Activated naive CD8-positive, alpha-beta T cell treated with anti-CD3 and anti-CD28 coated beads, Interleukin-2, amount 50 U/mL, for 24 hours (primary cell): ENCODE measurements around the gene CIAPIN1.
A peak's percentile ranks its signal among the peaks of the same experiment; 100 is the strongest.
"Not testable (repeated sequence)": the region's sequence is repeated elsewhere in the genome, so short reads cannot be mapped to it uniquely, and the experiment has no call there.

Experiments
- ATAC-seq: fragments of 150-1000 bp; cut with Tn5 transposase; one replicate; pipeline ENCODE4 v1.10.0; 2021
- DNase-seq: peaks from one replicate; pipeline ENCODE4 v3.0.0; 2021
- H3K27ac Mint-ChIP-seq: one replicate; pipeline ENCODE4 v1.8.0; 2021; ENCODE audit warnings: mild to moderate bottlenecking, mixed read lengths
- H3K27me3 Mint-ChIP-seq: one replicate; pipeline ENCODE4 v1.8.0; 2021; ENCODE audit warnings: mixed read lengths
- H3K36me3 Mint-ChIP-seq: one replicate; pipeline ENCODE4 v1.8.0; 2021; ENCODE audit warnings: low read depth, mixed read lengths
- H3K4me1 Mint-ChIP-seq: one replicate; pipeline ENCODE4 v1.8.0; 2021; ENCODE audit warnings: mixed read lengths
- H3K4me3 Mint-ChIP-seq: one replicate; pipeline ENCODE4 v1.8.0; 2021; ENCODE audit warnings: mild to moderate bottlenecking, moderate library complexity, mixed read lengths
- H3K9me3 Mint-ChIP-seq: one replicate; pipeline ENCODE4 v1.8.0; 2021; ENCODE audit warnings: mixed read lengths

Gene CIAPIN1

DNA sequence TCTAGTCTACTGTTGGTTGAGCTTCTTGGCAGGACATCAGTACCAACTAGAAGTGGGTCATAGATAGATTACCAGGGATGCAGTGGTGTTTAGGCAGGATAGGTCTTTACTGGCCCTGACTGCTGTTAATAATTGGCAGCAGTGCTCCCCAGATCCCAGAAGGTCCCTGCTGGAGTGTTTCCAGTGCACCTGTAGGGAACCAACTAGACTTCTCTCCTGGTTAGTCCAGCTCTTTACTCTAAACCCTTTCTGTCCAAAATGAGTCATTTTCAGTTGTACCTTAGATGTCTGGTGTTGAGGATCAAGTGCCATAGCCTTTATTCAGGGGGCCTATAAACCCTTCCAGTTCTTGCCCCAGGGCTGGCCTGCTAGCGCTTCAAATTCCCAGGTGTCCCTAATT is 24.0 kb upstream of the CIAPIN1 start:
- no peak for DNase-seq
- H3K36me3 Mint-ChIP-seq, result peaks cover 25% of the 10 kb centered on the region

DNA sequence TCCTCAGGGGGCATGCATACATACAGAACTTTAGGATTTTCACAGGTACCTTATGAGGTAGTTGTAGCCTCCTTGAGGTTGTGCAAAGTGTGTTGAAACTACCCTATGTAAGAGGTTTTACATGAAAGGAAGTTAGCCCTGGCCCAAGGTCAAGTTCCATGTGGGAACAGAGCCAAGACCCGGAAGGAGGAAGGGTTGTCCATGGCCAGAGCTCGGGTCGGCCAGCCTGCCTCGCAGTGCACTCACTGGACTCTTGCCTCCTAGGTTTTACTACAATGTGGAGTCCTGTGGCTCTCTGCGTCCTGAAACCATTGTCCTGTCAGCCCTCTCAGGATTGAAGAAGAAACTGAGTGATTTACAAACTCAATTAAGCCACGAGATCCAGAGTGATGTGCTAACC is 23.5 kb upstream of the CIAPIN1 start:
- H3K4me1 Mint-ChIP-seq, result peaks cover 5% of the 10 kb centered on the region
- no peak overlapping the region for H3K4me3 Mint-ChIP-seq
- peaks cover 30% of the 10 kb centered on the region for H3K36me3 Mint-ChIP-seq
- ATAC-seq, result no peak
- no peaks in the 10 kb centered on the region for H3K9me3 Mint-ChIP-seq
- H3K27ac Mint-ChIP-seq, result peak overlapping the region; percentile 27
- no peaks in the 10 kb centered on the region for H3K27me3 Mint-ChIP-seq
- no peak for DNase-seq

More for the DNA sequence above, 24.0 kb upstream of the CIAPIN1 start:
- H3K4me1 Mint-ChIP-seq, result peaks cover 7% of the 10 kb centered on the region
- H3K9me3 Mint-ChIP-seq, result no peaks in the 10 kb centered on the region
- H3K4me3 Mint-ChIP-seq, result no peak overlapping the region
- no peaks in the 10 kb centered on the region for H3K27me3 Mint-ChIP-seq
- peak overlapping the region; percentile 27 for H3K27ac Mint-ChIP-seq
- no peak for ATAC-seq

GRCh38 chr16:57469917-57470470 is 22.8 kb upstream of the CIAPIN1 start:
- no peak overlapping the region for H3K4me3 Mint-ChIP-seq
- H3K27me3 Mint-ChIP-seq, result no peaks in the 10 kb centered on the region
- H3K4me1 Mint-ChIP-seq, result peaks cover 4% of the 10 kb centered on the region
- ATAC-seq (no peak), DNase-seq (no peak)
- H3K36me3 Mint-ChIP-seq, result peaks cover 32% of the 10 kb centered on the region
- H3K9me3 Mint-ChIP-seq, result no peaks in the 10 kb centered on the region
- no peak overlapping the region for H3K27ac Mint-ChIP-seq

DNA sequence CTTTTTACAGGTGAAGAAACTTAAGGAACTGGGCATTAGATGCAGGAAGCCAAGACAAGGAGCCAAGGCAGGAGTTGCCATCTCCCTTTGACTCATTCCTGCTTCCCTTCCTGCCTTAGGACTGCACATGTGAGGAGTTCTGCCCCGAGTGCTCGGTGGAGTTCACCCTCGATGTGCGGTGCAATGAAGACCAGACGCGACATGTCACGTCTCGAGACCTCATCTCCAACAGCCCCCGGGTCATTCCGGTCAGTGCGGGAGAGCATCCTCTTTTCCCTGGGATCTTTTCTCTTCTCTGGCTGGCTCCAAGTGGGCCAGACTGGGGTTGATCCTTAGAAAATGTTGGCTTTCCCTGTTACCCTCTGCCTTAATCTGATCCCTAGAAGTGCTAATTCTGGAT is 21.9 kb upstream of the CIAPIN1 start:
- no peak for ATAC-seq
- Mint-ChIP-seq H3K4me1 (peaks cover 11% of the 10 kb centered on the region), H3K27me3 (no peaks in the 10 kb centered on the region), H3K9me3 (no peaks in the 10 kb centered on the region), H3K27ac (no peak overlapping the region), H3K4me3 (no peak overlapping the region), H3K36me3 (peaks cover 39% of the 10 kb centered on the region)
- DNase-seq, result no peak

DNA sequence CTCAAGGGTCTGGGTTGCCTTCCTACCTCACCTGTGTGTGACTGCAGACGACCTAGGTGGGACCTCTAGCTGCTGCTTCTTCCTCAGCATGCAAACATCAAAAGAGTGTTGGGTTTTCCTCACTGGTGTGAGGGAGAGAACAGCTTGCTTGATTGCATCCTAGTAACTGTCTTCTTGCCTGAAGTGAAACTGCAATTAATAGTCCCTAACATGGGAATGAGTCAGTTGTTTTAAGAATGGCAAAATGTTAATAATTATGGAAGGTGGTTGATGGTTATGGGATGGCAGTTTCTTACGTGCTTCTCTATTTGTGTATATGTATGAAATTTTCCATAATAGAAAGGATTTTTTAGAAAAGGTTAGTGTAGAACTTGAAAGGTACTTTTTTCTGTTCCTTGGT is 21.2 kb upstream of the CIAPIN1 start:
- Mint-ChIP-seq H3K4me3 (no peak overlapping the region), H3K36me3 (peaks cover 42% of the 10 kb centered on the region), H3K27me3 (no peaks in the 10 kb centered on the region), H3K27ac (peak overlapping the region; percentile 48), H3K9me3 (no peaks in the 10 kb centered on the region), H3K4me1 (peaks cover 18% of the 10 kb centered on the region)
- DNase-seq (no peak), ATAC-seq (no peak)

GRCh38 chr16:57464523-57464922 is 17.3 kb upstream of the CIAPIN1 start:
- H3K4me1 Mint-ChIP-seq, result peaks cover 25% of the 10 kb centered on the region
- peaks cover 30% of the 10 kb centered on the region for H3K36me3 Mint-ChIP-seq
- ATAC-seq (no peak), DNase-seq (no peak)
- no peaks in the 10 kb centered on the region for H3K9me3 Mint-ChIP-seq
- peak overlapping the region; percentile 61 for H3K27ac Mint-ChIP-seq
- H3K27me3 Mint-ChIP-seq, result no peaks in the 10 kb centered on the region
- H3K4me3 Mint-ChIP-seq, result peak overlapping the region; percentile 99

DNA sequence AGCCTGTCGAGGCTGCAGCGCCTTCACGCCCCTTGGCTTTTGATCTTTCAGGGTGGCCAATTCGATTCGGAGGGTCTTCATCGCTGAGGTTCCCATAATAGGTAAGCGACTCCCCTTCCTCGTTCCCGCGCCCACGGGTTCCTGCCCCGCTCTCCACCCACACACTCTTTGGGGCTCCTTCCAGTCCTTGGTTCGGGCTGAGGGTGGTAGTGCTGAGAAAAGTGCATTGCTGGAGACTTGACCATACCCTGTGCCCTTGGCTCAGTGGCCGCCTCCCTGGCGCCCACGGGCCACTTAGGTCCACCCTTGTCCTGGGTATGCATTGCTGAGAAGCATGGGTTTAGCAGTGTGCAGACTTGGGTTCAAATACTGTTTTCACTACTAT is 15.8 kb upstream of the CIAPIN1 start:
- Mint-ChIP-seq H3K4me3 (peak overlapping the region; percentile 99), H3K27ac (peak overlapping the region; percentile 99), H3K27me3 (no peaks in the 10 kb centered on the region), H3K4me1 (peaks cover 25% of the 10 kb centered on the region), H3K36me3 (peaks cover 23% of the 10 kb centered on the region), H3K9me3 (no peaks in the 10 kb centered on the region)
- ATAC-seq (no peak), DNase-seq (no peak)

DNA sequence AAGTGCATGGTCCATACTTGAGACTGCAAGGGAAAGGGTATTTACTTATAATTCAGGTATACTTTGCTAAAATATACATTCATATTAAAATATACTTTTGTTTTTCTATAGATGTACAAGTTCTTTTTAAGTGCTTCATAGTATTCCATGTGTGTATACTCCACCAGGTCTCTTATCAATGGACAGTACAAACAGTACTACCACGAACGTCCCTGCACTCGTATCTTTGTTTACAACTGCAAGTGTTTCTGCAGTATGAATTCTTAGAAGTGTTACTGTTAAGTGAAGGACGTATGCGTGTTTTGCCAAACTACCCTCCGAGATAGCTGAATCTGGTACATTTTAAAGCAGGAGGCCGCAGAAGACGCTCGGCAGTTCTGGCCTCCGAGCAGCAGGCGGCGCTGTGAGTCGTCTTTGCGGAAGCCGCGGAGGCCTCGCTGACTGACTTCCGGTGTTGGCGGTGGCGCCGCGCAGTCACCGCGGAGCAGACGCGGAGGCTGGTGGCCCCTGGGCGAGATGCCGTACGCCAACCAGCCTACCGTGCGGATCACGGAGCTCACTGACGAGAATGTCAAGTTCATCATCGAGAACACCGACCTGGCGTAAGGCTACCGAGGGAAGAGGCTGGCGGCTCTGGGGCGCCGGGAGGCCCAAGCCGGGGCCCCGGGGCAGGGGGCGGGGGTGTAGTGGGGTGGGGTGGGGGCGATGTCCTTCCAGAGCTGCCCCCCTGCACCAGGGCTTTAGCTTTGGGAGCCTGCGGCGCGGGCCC is 15.2 kb upstream of the CIAPIN1 start, which contains the start of gene POLR2C:
POLR2C (plus strand) TSS at position 471 of the 769 bp plus-strand sequence; CDS start at position 517, 46 bp downstream.
- peaks cover 20% of the 10 kb centered on the region for H3K36me3 Mint-ChIP-seq
- peak within 1 kb of the TSS; percentile 99 for H3K27ac Mint-ChIP-seq
- H3K4me3 Mint-ChIP-seq, result peak within 1 kb of the TSS; percentile 99
- H3K27me3 Mint-ChIP-seq, result no peaks in the 10 kb centered on the region
- no peaks in the 10 kb centered on the region for H3K9me3 Mint-ChIP-seq
- peaks cover 25% of the 10 kb centered on the region for H3K4me1 Mint-ChIP-seq
- peak; percentile 91 for ATAC-seq
- peak; percentile 96 for DNase-seq

GRCh38 chr16:57452021-57452420 is 4.8 kb upstream of the CIAPIN1 start:
- DNase-seq (no peak), ATAC-seq (no peak)
- Mint-ChIP-seq H3K27ac (no peak overlapping the region), H3K27me3 (no peaks in the 10 kb centered on the region), H3K9me3 (no peaks in the 10 kb centered on the region), H3K4me3 (no peak overlapping the region), H3K36me3 (peaks cover 32% of the 10 kb centered on the region), H3K4me1 (peaks cover 23% of the 10 kb centered on the region)

- Mint-ChIP-seq H3K9me3 (peaks cover 2% of the 10 kb centered on the region), H3K27me3 (no peaks in the 10 kb centered on the region), H3K36me3 (peaks cover 21% of the 10 kb centered on the region), H3K27ac (peak overlapping the region; percentile 89), H3K4me1 (peaks cover 43% of the 10 kb centered on the region), H3K4me3 (peak overlapping the region; percentile 94)
- peak; percentile 30 for ATAC-seq
- peak; percentile 30 for DNase-seq
Measured at GRCh38 chr16:57446531-57447185, 527 bp downstream of the CIAPIN1 start.

GRCh38 chr16:57445510-57445909 is 1.7 kb downstream of the CIAPIN1 start:
- H3K27me3 Mint-ChIP-seq, result no peaks in the 10 kb centered on the region
- peak overlapping the region; percentile 94 for H3K4me3 Mint-ChIP-seq
- H3K4me1 Mint-ChIP-seq, result peaks cover 45% of the 10 kb centered on the region
- no peak for DNase-seq
- peaks cover 10% of the 10 kb centered on the region for H3K9me3 Mint-ChIP-seq
- peaks cover 32% of the 10 kb centered on the region for H3K36me3 Mint-ChIP-seq
- ATAC-seq, result no peak
- no peak overlapping the region for H3K27ac Mint-ChIP-seq

GRCh38 chr16:57444711-57445110 is 2.5 kb downstream of the CIAPIN1 start:
- no peak overlapping the region for H3K27ac Mint-ChIP-seq
- DNase-seq (no peak), ATAC-seq (no peak)
- H3K36me3 Mint-ChIP-seq, result peaks cover 40% of the 10 kb centered on the region
- peaks cover 15% of the 10 kb centered on the region for H3K9me3 Mint-ChIP-seq
- H3K4me3 Mint-ChIP-seq, result peak overlapping the region; percentile 28
- H3K4me1 Mint-ChIP-seq, result peaks cover 45% of the 10 kb centered on the region
- no peaks in the 10 kb centered on the region for H3K27me3 Mint-ChIP-seq

GRCh38 chr16:57440551-57440950 is 6.6 kb downstream of the CIAPIN1 start:
- not testable (repeated sequence) for H3K4me3 Mint-ChIP-seq, ATAC-seq, H3K27me3 Mint-ChIP-seq, H3K27ac Mint-ChIP-seq, DNase-seq
- Mint-ChIP-seq H3K36me3 (peaks cover 57% of the 10 kb centered on the region), H3K9me3 (peaks cover 15% of the 10 kb centered on the region), H3K4me1 (peaks cover 22% of the 10 kb centered on the region)

GRCh38 chr16:57439947-57440346 is 7.2 kb downstream of the CIAPIN1 start:
- H3K27ac Mint-ChIP-seq, DNase-seq, ATAC-seq, H3K27me3 Mint-ChIP-seq, H3K4me3 Mint-ChIP-seq: not testable (repeated sequence)
- Mint-ChIP-seq H3K9me3 (peaks cover 15% of the 10 kb centered on the region), H3K4me1 (peaks cover 19% of the 10 kb centered on the region), H3K36me3 (peaks cover 59% of the 10 kb centered on the region)

- ATAC-seq, result no peak
- Mint-ChIP-seq H3K36me3 (peaks cover 65% of the 10 kb centered on the region), H3K4me1 (peaks cover 25% of the 10 kb centered on the region), H3K27me3 (no peaks in the 10 kb centered on the region), H3K9me3 (peaks cover 8% of the 10 kb centered on the region), H3K4me3 (no peak overlapping the region), H3K27ac (no peak overlapping the region)
- DNase-seq, result no peak
Measured at GRCh38 chr16:57435838-57436237, 11.3 kb downstream of the CIAPIN1 start.
